GM21381 (cell line): ENCODE data around the gene SDR39U1.
A peak's percentile ranks its signal among the peaks of the same experiment; 100 is the strongest.
"Not testable (repeated sequence)": the region's sequence is repeated elsewhere in the genome, so short reads cannot be mapped to it uniquely, and the experiment has no call there.

Experiments
- ATAC-seq: cut with Tn5 transposase; IDR thresholded peaks from one replicate; pipeline ENCODE4 v1.9.1; 2021; ENCODE audit warnings: mild to moderate bottlenecking, moderate library complexity; ENCODE audit not compliant: unreplicated experiment

Gene SDR39U1, protein sequence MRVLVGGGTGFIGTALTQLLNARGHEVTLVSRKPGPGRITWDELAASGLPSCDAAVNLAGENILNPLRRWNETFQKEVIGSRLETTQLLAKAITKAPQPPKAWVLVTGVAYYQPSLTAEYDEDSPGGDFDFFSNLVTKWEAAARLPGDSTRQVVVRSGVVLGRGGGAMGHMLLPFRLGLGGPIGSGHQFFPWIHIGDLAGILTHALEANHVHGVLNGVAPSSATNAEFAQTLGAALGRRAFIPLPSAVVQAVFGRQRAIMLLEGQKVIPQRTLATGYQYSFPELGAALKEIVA

DNA sequence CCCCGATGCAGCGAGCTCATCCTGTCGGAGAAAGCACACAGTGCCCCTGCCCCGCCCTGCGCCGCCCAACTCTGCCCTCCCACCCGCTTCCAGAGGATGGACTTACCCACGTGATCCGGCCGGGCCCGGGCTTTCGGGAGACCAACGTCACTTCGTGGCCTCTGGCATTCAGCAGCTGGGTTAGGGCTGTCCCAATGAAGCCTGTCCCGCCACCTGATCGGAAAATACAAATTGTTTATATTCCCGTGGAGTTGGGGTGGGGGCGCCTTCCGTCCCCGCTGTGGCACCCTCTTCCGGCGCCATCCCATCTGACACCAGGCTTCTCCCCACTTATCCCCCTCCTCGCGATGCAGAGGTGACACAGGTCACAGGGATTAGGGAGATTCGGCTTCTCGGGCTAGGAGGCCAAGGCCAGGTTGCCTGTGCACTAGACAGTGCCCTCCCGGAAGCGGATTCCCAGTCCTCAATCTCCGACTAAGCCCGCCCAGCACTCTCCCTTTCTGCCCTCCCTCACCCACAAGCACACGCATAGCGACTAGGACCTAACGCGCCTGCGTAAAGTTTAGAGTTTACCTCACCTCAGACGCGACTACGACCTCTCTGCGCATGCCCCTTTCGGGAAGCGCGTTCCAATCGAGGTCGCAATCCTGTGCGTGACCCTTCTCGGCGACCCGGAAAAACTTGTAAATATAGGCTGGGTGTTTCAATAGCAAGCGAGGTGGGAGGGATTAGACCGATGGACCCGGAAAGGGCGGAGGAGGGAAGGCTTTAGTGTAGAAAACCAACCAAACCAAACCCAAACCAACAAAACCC lies at the start of gene SDR39U1:
Gene SDR39U1, minus strand, starts transcription at position 537 of the 813 bp plus-strand sequence. Its CDS starts 7 bp downstream, at position 530.
- ATAC-seq = peak; percentile 89

DNA sequence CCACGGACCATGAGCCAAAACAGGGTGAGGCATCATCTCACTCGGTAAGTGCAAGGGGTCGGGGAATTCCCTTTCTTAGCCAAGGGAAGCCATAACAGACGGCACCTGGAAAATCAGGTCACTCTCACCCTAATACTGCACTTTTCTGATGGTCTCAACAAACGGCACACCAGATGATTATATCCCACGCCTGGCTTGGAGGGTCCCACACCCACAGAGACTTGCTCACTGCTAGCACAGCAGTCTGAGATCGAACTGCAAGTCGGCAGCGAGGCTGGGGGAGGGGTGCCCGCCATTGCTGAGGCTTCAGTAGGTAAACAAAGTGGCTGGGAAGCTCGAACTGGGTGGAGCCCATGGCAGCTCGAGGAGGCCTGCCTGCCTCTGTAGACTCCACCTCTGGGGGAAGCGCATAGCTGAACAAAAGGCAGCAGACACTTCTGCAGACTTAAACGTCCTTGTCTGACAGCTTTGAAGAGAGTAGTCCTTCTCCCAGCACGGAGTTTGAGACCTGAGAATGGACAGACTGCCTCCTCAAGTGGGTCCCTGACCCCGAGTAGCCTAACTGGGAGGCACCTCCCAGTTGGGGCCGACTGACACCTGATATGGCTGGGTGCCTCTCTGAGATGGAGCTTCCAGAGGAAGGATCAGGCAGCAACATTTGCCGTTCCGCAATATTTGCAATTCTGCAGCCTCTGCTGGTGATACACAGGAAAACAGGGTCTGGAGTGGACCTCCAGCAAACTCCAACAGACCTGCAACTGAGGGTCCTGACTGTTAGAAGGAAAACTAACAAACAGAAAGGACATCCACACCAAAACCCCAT lies 49.2 kb upstream of the SDR39U1 start:
- ATAC-seq = not testable (repeated sequence)

DNA sequence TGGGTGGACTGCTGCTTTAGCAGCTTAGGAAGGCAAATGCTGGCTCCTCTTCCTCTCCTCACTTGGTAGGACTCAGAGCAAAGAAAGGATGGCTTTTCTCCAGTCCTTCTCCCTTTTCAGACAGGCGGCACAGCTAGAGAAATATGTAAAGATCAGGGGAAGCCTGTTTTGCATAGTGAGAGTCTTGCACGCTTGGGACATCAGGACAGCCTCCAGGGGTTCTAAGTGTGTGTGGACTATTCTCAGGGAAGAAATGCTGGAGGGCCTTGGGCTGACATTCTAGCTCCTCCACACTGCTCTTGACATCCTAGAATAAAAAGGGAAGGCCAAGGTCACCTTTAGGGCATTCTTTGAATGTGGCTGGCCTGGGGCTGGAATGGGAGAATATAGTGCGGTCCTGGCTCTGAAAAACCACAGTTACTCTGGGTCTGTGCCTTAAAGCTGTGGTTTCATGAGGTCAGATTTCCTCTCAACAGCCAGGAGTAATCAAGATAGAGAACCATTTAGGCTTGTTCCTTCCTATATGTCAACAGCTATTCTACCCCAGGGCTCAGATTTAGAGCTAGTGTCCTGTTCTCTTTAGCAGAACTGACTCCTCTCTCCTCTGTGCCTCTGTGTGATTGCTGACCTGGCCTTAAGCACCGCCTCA lies 41.2 kb upstream of the SDR39U1 start:
- ATAC-seq = no peak

DNA sequence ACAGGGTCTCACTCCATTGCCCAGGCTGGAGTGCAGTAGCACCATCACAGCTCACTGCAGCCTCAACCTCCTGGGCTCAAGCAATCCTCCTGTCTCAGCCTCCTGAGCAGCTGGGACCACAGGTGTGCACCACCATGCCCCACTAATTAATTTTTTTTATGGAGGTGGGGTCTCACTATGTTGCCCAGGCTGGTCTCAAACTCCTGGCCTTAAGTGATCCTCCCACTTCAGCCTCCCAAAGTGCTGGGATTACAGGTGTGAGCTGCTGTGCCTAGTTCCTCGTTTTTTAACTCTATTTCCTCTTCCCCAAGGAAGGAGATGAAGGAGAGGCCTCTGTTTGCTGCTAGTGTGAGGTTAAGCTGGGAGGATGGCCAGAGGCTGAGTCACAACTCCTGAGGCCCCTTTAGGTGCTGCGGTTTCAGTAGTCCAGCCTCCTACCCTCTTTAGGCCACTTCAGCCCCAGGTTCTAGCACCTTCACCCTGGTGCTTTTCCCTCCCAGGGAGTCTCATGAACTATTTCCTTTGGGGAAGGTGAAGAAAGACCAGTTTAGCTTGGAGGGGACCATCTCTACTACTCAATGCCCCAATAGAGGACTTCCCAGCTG lies 40.2 kb upstream of the SDR39U1 start:
- not testable (repeated sequence) for ATAC-seq

DNA sequence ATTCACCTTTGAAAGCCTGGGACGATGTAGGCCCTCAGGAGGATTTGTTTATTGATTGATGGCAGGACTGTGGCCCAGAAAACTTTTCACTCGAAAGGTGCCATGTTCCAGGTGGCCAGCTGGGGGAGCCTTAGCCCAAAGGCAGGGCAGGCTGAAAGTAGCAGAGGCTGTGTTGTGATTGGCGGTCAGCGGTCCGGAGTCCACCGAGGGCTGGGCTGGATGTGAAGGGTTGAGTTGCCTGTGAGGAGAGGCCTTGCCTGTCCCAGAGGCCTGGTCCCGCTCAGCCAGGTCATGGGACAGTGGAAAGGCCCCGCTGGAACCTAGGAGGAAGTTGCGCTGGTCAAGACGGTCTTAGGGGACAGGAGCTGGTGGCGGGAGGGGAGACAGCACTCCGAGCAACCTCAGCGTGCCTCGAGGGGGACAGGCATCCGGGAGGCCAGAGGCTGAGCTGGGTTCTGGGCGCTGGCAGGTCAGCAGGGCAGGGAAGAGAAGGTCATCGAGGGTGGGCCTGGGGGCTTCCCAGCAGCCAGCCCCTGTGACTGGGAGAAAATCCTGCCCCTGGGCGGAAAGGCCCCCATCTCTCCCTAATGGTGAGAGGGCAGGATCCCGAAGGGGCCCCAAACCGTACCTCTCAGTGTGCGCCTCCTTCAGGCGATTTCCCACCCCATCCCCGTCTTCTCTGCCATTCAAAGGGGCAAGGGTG lies 39.2 kb upstream of the SDR39U1 start:
- no peak for ATAC-seq

DNA sequence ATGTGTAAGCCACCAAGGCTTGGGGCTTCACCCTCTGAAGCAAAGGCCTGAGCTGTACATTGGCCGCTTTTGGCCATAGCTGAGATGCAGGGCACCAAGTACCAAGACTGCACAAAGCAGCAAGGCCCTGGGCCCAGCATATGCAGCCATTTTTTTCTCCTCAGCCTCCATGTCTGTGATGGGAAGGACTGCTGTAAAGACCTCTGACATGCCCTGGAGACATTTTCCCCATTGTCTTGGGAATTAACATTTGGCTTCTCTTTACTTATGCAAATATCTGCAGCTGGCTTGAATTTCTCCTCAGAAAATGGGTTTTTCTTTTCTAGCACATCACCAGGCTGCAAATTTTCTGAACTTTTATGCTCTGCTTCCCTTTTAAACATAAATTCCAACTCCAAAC lies 37.4 kb upstream of the SDR39U1 start:
- ATAC-seq = not testable (repeated sequence)

DNA sequence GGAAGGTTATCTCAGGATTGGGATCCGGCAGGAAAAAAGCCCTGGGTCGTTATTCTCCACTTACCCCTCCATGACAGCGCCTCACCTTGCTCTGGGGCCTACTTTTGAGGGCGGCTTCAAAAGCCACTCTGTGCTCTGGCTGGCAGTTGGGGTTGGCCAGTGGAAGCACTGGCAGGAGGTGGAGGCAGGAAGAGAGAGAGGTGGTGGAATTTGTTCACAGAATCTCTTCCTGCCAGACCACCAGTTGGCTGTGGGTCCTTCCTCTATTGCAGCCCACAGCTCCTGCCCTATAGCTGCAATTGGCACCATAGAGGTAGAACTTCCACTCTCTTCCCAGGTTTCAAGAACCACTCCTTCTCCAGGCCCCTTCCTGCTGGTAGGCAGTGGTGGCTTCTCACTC lies 32.7 kb upstream of the SDR39U1 start:
- ATAC-seq = no peak

DNA sequence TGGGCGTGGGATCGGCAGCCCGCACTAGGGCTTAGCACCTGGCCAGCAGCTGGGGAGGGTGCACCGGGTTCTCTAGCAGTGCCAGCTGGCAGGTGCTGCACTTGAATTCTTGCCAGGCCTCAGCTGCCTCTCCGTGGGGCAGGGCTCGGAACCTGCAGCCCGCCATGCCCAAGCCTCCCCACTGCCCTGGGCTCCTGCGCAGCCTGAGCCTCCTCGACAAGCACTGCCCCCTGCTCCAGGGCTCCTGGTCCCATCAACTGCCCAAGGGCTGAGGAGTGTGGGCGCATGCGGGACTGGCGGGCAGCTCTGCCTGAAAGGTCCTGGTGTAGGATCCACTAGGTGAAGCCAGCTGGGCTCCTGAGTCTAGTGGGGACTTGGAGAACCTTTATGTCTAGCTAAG lies 30.6 kb upstream of the SDR39U1 start:
- ATAC-seq = no peak

DNA sequence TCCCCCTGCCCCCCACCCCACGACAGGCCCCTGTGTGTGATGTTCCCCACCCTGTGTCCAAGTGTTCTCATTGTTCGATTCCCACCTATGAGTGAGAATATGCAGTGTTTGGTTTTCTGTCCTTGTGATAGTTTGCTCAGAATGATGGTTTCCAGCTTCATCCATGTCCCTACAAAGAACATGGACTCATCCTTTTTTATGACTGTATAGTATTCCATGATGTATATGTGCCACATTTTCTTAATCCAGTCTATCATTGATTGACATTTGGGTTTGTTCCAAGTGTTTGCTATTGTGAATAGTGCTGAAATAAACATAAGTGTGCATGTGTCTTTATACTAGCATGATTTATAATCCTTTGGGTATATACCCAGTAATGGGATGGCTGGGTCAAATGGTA lies 27.9 kb upstream of the SDR39U1 start:
- ATAC-seq = not testable (repeated sequence)

DNA sequence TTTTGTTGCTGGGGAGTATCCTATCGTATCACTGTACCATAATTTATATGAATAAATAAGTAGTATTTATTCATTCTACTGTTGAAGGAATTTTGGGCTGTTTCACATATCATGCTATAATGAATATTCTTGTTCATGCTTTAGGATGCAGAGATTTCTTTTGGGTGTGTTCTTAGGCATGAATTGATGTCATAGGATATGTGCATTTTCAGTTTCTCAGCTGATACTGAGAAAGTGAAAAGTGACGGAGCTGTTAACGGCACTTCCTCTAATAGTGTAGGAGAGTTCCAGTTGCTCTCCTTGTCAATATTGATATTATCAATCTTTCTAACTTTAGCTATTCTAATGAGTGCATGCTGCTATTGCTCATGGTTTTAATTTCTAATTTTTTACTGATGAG lies 23.2 kb upstream of the SDR39U1 start:
- ATAC-seq = no peak

DNA sequence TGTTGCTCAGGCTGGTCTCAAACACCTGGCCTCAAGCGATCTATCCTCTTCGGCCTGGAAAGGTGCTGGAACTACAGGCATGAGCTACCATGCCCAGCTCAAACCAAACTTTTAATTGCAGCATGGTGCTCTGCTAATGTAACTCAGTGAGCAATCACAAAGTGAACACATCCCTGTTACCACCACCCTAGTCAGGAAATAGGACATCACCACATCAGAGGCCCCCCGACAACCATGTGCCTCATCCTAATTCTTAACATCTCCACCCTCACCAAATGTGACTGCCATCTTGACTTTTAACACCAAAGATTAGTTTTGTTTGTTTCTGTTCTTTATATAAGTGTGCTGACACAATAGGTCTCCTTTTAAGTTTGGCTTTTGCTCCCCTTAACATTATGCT lies 22.8 kb upstream of the SDR39U1 start:
- ATAC-seq = no peak

DNA sequence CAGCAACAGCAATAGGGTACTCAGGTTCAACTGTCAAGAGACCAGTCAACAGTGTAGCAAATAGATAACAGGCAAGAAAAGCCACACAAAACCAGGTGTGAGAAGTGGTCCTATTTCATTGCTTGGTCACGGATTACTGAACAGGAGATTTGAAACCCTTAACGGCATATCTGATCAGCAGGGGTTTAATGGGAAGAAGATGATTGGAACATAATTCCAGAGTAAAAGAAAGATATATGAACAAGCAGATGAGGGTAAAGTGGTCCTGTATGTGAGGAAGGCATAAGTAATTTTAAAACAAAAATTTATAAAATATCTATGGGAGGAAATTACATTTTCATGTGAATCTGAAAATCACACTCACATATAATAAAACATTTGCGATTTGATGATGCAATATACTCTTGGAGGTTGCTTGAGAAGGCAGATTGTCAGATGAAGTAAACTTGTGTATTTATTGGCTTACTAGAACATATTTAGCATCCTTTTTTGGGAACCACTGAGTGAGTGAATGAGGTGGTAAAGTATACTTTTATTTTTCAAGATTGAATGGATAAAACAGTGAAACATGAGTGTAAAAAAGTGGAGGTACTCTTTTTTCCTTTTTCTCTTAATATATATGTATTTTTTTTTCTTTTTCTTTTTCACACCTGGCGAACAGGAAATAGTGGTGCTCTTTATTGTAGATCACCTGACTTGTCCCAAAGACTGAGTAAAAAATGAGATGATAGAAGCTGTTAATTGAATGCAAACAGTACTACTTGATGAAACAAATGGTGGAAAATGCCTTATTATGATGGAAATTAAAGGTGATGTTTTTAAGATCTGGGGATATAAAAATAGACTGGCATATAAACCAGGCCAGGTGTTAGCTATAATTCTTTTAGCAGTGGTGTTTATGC lies 21.6 kb upstream of the SDR39U1 start:
- no peak for ATAC-seq

DNA sequence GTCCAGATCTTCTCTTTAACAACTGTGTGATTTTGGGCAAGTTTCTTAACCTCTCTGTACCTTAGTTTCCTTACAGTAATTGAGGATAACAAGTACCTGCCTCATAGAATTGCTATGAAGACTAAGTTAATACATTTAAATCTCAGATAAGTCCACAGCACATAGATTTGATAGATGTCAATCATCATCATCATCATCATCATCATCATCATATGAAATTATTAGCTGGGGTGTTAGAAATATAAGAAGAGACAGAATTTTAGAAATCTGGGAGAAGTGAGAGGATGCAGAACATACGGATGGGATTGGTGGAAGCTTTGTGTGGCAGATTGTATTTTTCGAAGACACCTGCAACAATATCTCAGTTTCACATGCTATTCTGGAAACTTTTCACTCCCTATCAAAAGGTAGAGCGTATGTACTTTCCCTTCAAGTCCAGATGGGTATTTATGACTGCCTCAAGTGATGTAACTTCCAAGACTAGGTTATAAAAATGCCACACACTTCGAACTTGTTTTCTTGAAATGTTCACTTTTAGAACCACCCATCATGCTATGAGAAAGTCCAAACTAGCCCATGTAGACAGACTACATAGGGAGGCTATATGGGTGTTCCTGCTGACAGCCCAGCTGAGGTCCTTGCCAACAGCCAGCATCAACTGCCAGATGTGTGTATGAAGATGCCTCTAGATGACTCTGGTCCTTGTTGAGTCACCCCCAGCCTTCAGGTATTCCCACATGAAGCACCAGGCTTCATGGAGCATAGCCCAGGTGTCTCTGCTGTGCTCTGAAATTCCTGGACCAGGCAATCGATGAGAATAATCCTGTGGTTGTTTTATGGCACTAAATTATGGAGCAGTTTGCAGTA lies 20.7 kb upstream of the SDR39U1 start:
- no peak for ATAC-seq

DNA sequence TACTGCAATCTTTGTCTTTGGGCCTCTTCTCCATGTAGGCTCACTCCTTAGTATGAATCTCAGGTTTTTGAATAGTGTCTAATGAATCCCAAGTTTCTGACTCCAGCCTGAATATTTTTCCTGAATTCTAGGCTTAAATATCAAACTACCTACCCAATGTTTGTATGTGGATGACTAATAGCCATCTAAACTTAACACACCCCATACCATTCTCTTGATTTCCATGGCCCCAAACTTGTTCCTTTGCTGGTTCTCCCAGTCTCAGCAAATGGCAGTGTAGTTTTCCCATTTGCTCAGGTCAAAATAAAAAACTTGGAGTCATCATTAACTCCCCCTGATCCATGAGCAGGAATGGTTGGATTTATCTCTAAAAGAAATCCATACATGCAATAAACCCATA lies 18.8 kb upstream of the SDR39U1 start:
- ATAC-seq = no peak

DNA sequence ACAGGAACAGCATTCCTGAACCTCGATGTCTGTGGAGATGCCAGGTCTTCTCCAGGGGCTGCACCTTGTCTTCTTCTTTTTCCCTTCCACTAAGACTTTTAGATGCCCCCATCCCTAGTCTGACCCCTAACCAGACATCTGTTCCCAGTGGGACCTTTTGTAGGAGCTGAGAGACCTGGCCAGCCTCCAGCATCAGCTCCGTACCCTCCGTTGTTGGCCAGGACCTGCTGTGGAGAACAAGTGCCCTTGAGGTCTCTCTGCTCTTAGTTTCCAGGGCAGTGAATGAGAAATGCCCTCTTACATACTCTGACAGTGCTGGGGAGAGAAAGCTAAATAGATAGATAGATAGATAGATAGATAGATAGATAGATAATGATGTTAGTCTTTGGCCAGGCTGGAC lies 16.8 kb upstream of the SDR39U1 start:
- no peak for ATAC-seq

DNA sequence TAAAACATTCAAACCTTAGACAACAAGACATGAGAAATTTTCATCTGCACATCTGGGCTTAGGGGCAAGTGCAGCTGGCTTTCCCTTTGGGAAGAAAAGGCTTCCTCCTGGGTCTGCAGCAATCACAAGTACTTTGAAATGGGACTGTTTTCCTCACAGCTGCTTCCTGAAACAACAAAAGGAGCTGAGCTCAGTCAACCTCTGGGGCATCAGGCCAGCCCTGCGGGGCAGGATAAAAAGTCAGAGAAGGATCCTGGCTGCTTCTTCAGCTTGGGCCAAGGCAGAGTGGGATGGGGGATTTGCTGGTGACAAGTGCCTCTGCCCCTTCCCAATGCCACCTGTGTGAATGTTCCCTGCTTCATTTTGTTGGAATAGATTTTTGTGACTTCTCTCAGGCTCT lies 16.2 kb upstream of the SDR39U1 start:
- no peak for ATAC-seq

DNA sequence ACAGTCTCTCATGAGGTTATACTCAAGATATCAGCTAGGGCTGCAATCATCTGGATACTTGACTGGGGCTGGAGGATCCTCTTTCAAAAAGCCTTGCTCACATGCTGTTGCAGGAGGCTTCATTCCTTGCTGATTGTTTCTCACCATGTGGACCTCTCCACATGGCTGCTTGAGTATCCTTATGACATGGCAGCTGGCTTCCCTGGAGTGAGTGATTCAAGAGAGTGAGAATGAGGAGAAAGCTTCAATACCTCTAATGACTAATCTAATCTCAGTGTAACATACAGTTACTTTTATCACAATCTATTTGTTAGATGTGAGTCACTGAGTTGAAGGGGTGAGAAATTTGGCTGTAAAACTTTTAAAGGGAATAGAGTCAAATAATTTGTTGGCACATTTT lies 14.4 kb upstream of the SDR39U1 start:
- ATAC-seq = no peak

DNA sequence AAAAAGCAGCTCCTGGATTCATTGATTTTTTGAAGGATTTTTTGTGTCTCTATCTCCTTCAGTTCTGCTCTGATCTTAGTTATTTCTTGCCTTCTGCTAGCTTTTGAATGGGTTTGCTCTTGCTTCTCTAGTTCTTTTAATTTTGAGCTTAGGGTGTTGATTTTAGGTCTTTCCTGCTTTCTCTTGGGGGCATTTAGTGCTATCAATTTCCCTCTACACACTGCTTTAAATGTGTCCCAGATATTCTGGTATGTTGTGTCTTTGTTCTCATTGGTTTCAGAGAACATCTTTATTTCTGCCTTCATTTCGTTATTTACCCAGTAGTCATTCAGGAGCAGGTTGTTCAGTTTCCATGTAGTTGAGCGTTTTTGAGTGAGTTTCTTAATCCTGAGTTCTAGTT lies 8.3 kb upstream of the SDR39U1 start:
- ATAC-seq = not testable (repeated sequence)
